ENCODE measurements around the gene TMEM238.
"Not testable (repeated sequence)": the region's sequence is repeated elsewhere in the genome, so short reads cannot be mapped to it uniquely, and the experiment has no call there.

TMEM238 gene

GRCh38 chr19:55402509-55402908 is 18.4 kb upstream of the TMEM238 start:
- Histone ChIP-seq H3K9me3 (ENCODE audit: control insufficient read depth, insufficient read depth, low read length) (no peaks in the 10 kb centered on the region), H3K4me1 (ENCODE audit: control insufficient read depth, low read length) (peaks cover 19% of the 10 kb centered on the region), H3K27me3 (ENCODE audit: control insufficient read depth, low read length) (no peaks in the 10 kb centered on the region), H4K20me1 (ENCODE audit: control insufficient read depth, insufficient read depth, low read depth, low read length) (peaks cover 33% of the 10 kb centered on the region), H3K4me2 (ENCODE audit: low read length) (no peak overlapping the region), H3F3A (ENCODE audit: control insufficient read depth, insufficient read depth) (peaks cover 66% of the 10 kb centered on the region), H3K4me3 (ENCODE audit: low read length) (no peak overlapping the region), H3K9me2 (replicated peaks; ENCODE audit: control insufficient read depth, low read length) (no peaks in the 10 kb centered on the region), H3K79me2 (ENCODE audit: control insufficient read depth, low read length) (peaks cover 41% of the 10 kb centered on the region), H3K27ac (ENCODE audit: low read depth, low read length) (no peak overlapping the region), H3K36me3 (ENCODE audit: control insufficient read depth, low read length) (peaks cover 65% of the 10 kb centered on the region)
- no peak for TF ChIP-seq CTCF (IDR thresholded peaks at IDR 0.05; ENCODE audit: low read depth, low read length, poor library complexity, severe bottlenecking)
- TF ChIP-seq EZH2phosphoT487 (IDR thresholded peaks at IDR 0.05; ENCODE audit: borderline replicate concordance, low read length): no peak

DNA sequence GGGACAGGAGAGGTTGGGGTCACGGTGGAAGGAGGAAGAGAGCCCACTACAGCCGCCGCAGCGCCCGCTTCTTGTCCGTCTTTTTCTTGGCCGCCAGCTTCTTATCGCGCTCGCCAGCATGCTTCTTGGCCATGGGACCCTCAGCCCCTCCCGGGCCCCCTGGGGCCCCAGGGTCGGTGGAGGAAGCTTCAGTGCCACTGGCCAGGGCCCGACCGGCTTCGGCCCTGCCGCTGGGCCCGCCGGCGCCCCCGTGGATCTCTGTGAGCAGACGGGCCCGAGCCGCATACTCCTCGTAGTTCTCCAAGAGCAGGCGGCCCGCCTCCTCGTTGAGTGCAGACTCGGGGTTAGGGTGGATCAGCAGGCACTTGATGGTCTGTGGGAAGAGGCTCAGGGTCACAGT is 17.3 kb upstream of the TMEM238 start:
- not testable (repeated sequence) for H3K27me3 ChIP-seq (ENCODE audit: control insufficient read depth, low read length); H3K4me3 ChIP-seq (ENCODE audit: low read length); H3K9me3 ChIP-seq (ENCODE audit: control insufficient read depth, insufficient read depth, low read length); H3K27ac ChIP-seq (ENCODE audit: low read depth, low read length); H3K9me2 ChIP-seq (replicated peaks; ENCODE audit: control insufficient read depth, low read length); H3K4me2 ChIP-seq (ENCODE audit: low read length)
- peaks cover 14% of the 10 kb centered on the region for H3K4me1 ChIP-seq (ENCODE audit: control insufficient read depth, low read length)
- H4K20me1 ChIP-seq (ENCODE audit: control insufficient read depth, insufficient read depth, low read depth, low read length): peaks cover 27% of the 10 kb centered on the region
- peaks cover 30% of the 10 kb centered on the region for H3K79me2 ChIP-seq (ENCODE audit: control insufficient read depth, low read length)
- H3F3A ChIP-seq (ENCODE audit: control insufficient read depth, insufficient read depth): peaks cover 63% of the 10 kb centered on the region
- H3K36me3 ChIP-seq (ENCODE audit: control insufficient read depth, low read length): peaks cover 54% of the 10 kb centered on the region

GRCh38 chr19:55400281-55401087 is 16.4 kb upstream of the TMEM238 start:
- Histone ChIP-seq H3K4me3 (ENCODE audit: low read length) (no peak overlapping the region), H3K4me2 (ENCODE audit: low read length) (no peak overlapping the region), H3K79me2 (ENCODE audit: control insufficient read depth, low read length) (peaks cover 21% of the 10 kb centered on the region), H3K36me3 (ENCODE audit: control insufficient read depth, low read length) (peaks cover 45% of the 10 kb centered on the region), H3K27ac (ENCODE audit: low read depth, low read length) (no peak overlapping the region), H3F3A (ENCODE audit: control insufficient read depth, insufficient read depth) (peaks cover 54% of the 10 kb centered on the region), H4K20me1 (ENCODE audit: control insufficient read depth, insufficient read depth, low read depth, low read length) (peaks cover 18% of the 10 kb centered on the region), H3K4me1 (ENCODE audit: control insufficient read depth, low read length) (peaks cover 5% of the 10 kb centered on the region), H3K9me2 (replicated peaks; ENCODE audit: control insufficient read depth, low read length) (no peaks in the 10 kb centered on the region), H3K9me3 (ENCODE audit: control insufficient read depth, insufficient read depth, low read length) (no peaks in the 10 kb centered on the region), H3K27me3 (ENCODE audit: control insufficient read depth, low read length) (no peaks in the 10 kb centered on the region)
- TF ChIP-seq EZH2phosphoT487 (IDR thresholded peaks at IDR 0.05; ENCODE audit: borderline replicate concordance, low read length) (no peak), CTCF (IDR thresholded peaks at IDR 0.05; ENCODE audit: low read depth, low read length, poor library complexity, severe bottlenecking) (no peak)

- peaks cover 7% of the 10 kb centered on the region for H3K79me2 ChIP-seq (ENCODE audit: control insufficient read depth, low read length)
- TF ChIP-seq EZH2phosphoT487 (IDR thresholded peaks at IDR 0.05; ENCODE audit: borderline replicate concordance, low read length) (no peak), CTCF (IDR thresholded peaks at IDR 0.05; ENCODE audit: low read depth, low read length, poor library complexity, severe bottlenecking) (no peak)
- H4K20me1 ChIP-seq (ENCODE audit: control insufficient read depth, insufficient read depth, low read depth, low read length): peaks cover 9% of the 10 kb centered on the region; the same call in 1 of the 2 replicates
- peaks cover 49% of the 10 kb centered on the region for H3F3A ChIP-seq (ENCODE audit: control insufficient read depth, insufficient read depth)
- H3K4me2 ChIP-seq (ENCODE audit: low read length): no peak overlapping the region
- no peaks in the 10 kb centered on the region for H3K27me3 ChIP-seq (ENCODE audit: control insufficient read depth, low read length)
- peaks cover 27% of the 10 kb centered on the region for H3K36me3 ChIP-seq (ENCODE audit: control insufficient read depth, low read length)
- H3K27ac ChIP-seq (ENCODE audit: low read depth, low read length): no peak overlapping the region
- H3K4me3 ChIP-seq (ENCODE audit: low read length): no peak overlapping the region
- H3K9me3 ChIP-seq (ENCODE audit: control insufficient read depth, insufficient read depth, low read length): no peaks in the 10 kb centered on the region
- H3K4me1 ChIP-seq (ENCODE audit: control insufficient read depth, low read length): peaks cover 3% of the 10 kb centered on the region; the same call in 1 of the 2 replicates
- H3K9me2 ChIP-seq (replicated peaks; ENCODE audit: control insufficient read depth, low read length): no peaks in the 10 kb centered on the region
Measured at GRCh38 chr19:55398200-55398925, 14.3 kb upstream of the TMEM238 start.

Measured in DOHH2 (cell line).